Measurements from ENCODE around the gene PLCL2.

- TF ChIP-seq CTCF (IDR thresholded peaks at IDR 0.05) (no peak), EZH2 (IDR thresholded peaks at IDR 0.05; ENCODE audit: borderline replicate concordance, insufficient read depth, low read depth, low read length, poor library complexity, severe bottlenecking) (no peak)
These were observed 249.1 kb downstream of the PLCL2 start for GRCh38 chr3:17133632-17134545.

All from B cell (primary cell).